Neural cell (in vitro differentiated cells): Measurements from ENCODE around the gene IFI35. TPM values are rescaled to one million over a fixed set of nuclear protein-coding genes. Genes with fewer than 3 reads are reported as not detected.
"Not testable (repeated sequence)": the region's sequence is repeated elsewhere in the genome, so short reads cannot be mapped to it uniquely, and the experiment has no call there.

Experiments used
- H2AFZ ChIP-seq: fragments of 200-600, 300-800 bp; sonication (generic), shearing (Covaris generic); 2 replicates; pipeline ENCODE4 v1.6.0; 2014; ENCODE audit warnings: low read depth, mild to moderate bottlenecking, antibody characterized with exemption, low read length, moderate library complexity
- H3F3A ChIP-seq: fragments of 200-600 bp; shearing (Covaris generic); 2 replicates; pipeline ENCODE4 v1.6.1; 2016; ENCODE audit warnings: mild to moderate bottlenecking, moderate library complexity, mixed read lengths, antibody characterized with exemption, low read length; ENCODE audit not compliant: insufficient read depth, poor library complexity, severe bottlenecking
- H3K27ac ChIP-seq: fragments of 200-600, 300-800 bp; sonication (generic), shearing (Covaris generic); 2 replicates; pipeline ENCODE4 v1.5.1; 2014; ENCODE audit warnings: mild to moderate bottlenecking, low read length, moderate library complexity
- H3K27me3 ChIP-seq: fragments of 300-800, 200-600 bp; sonication (generic), shearing (Covaris generic); 2 replicates; pipeline ENCODE4 v1.6.0; 2014; ENCODE audit warnings: mild to moderate bottlenecking, low read depth, low read length, moderate library complexity; ENCODE audit not compliant: insufficient read depth
- H3K36me3 ChIP-seq: fragments of 300-800, 200-600 bp; sonication (generic), shearing (Covaris generic); 2 replicates; pipeline ENCODE4 v1.5.1; 2014; ENCODE audit warnings: mild to moderate bottlenecking, antibody characterized with exemption, low read length, moderate library complexity; ENCODE audit not compliant: insufficient read depth
- H3K4me2 ChIP-seq: fragments of 300-800, 200-600 bp; sonication (generic), shearing (Covaris generic); 2 replicates; pipeline ENCODE4 v1.6.0; 2014; ENCODE audit warnings: mild to moderate bottlenecking, low read length
- H3K4me3 ChIP-seq: fragments of 300-800, 200-600 bp; sonication (generic), shearing (Covaris generic); 2 replicates; pipeline ENCODE4 v1.5.1; 2014; ENCODE audit warnings: mild to moderate bottlenecking, low read length, moderate library complexity
- H3K79me2 ChIP-seq: fragments of 200-600 bp; shearing (Covaris generic); replicated peaks from 2 replicates; pipeline ENCODE4 v1.6.0; 2014; ENCODE audit warnings: mild to moderate bottlenecking, low read length, moderate library complexity; ENCODE audit not compliant: insufficient read depth
- H3K9ac ChIP-seq: fragments of 300-800, 200-600 bp; sonication (generic), shearing (Covaris generic); 2 replicates; pipeline ENCODE4 v1.6.1; 2016; ENCODE audit warnings: mild to moderate bottlenecking, low read length, mixed read lengths
- H3K9me2 ChIP-seq: fragments of 200-600 bp; shearing (Covaris generic); 2 replicates; pipeline ENCODE4 v1.6.1; 2016; ENCODE audit warnings: mild to moderate bottlenecking, low read length, mixed read lengths; ENCODE audit not compliant: insufficient read depth
- H3K9me3 ChIP-seq: fragments of 200-600, 300-800 bp; sonication (generic), shearing (Covaris generic); 2 replicates; pipeline ENCODE4 v1.6.1; 2016; ENCODE audit warnings: mild to moderate bottlenecking, mixed run types, low read length, moderate library complexity, mixed read lengths
- H4K20me1 ChIP-seq: fragments of 200-600 bp; shearing (Covaris generic); 2 replicates; pipeline ENCODE4 v1.6.1; 2016; ENCODE audit warnings: mild to moderate bottlenecking, mixed run types; ENCODE audit not compliant: insufficient read depth
- EP300 ChIP-seq: fragments of 450-650 bp; conservative IDR thresholded peaks from 2 replicates; pipeline ENCODE4 v1.6.1; 2014; ENCODE audit warnings: antibody characterized with exemption, mild to moderate bottlenecking, moderate library complexity; ENCODE audit not compliant: poor library complexity, severe bottlenecking
- EZH2 ChIP-seq: fragments of 200-600, 300-800 bp; shearing (Covaris generic), sonication (generic); IDR thresholded peaks from 2 replicates; pipeline ENCODE4 v1.6.1; 2014; ENCODE audit warnings: antibody characterized with exemption, low read length, borderline replicate concordance, mild to moderate bottlenecking; ENCODE audit not compliant: insufficient read depth, poor library complexity, severe bottlenecking
- MXI1 ChIP-seq: fragments of 450-650 bp; conservative IDR thresholded peaks from 2 replicates; pipeline ENCODE4 v1.6.1; 2014; ENCODE audit warnings: antibody characterized with exemption, mild to moderate bottlenecking; ENCODE audit not compliant: poor library complexity, severe bottlenecking
- POLR2AphosphoS5 ChIP-seq: IDR thresholded peaks from 2 replicates; pipeline ENCODE4 v1.6.1; 2012
- RAD21 ChIP-seq: fragments of 450-650 bp; conservative IDR thresholded peaks from 2 replicates; pipeline ENCODE4 v1.6.1; 2014; ENCODE audit warnings: antibody characterized with exemption, mild to moderate bottlenecking, moderate library complexity
- SMC3 ChIP-seq: fragments of 450-650 bp; conservative IDR thresholded peaks from 2 replicates; pipeline ENCODE4 v1.6.1; 2014; ENCODE audit warnings: antibody characterized with exemption, mild to moderate bottlenecking, moderate library complexity; ENCODE audit not compliant: poor library complexity
- TAF1 ChIP-seq: IDR thresholded peaks from 2 replicates; pipeline ENCODE4 v1.6.1; 2012; ENCODE audit warnings: low read depth
- polyA plus RNA-seq: library from polyadenylated mRNA; depleted of rRNA; stranded (reverse); fragments of >200 nt; gene quantifications from 2 replicates; pipeline ENCODE4 v1.2.3, GENCODE V29; 2014
- TF ChIP-seq, protein P1 (sequence below): fragments of 450-650 bp; IDR thresholded peaks from 2 replicates; pipeline ENCODE4 v1.5.1; 2014; ENCODE audit warnings: antibody characterized with exemption, mild to moderate bottlenecking, moderate library complexity; ENCODE audit not compliant: poor library complexity, severe bottlenecking
- TF ChIP-seq, protein P2 (sequence below): IDR thresholded peaks from 2 replicates; pipeline ENCODE4 v1.6.1; 2012; ENCODE audit warnings: borderline replicate concordance

Gene IFI35
- polyA plus RNA-seq, 1 donor from 2014 or later: not detected

DNA sequence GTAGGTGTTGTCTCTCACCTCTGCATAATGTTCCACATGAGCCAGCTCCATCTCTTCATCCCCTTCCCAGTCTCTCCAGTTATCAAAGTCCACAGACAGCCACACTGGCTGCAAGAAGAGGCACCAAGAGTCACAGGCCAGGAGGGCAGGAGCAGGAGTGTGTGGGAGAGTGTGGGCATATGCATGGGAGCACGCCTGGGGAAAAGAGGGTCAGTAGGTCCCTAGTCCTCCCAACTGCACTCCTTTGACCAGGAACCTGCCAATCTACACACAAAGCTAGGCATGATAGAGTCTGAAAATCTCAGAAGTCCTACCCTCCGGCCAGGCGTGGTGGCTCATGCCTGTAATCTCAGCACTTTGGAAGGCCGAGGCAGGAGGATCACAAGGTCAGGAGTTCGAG, 35.0 kb upstream of the IFI35 start:
- no peak overlapping the region for H3K27ac ChIP-seq
- H3F3A ChIP-seq: no peaks in the 10 kb centered on the region
- TF ChIP-seq MXI1: no peak
- no peak for TF ChIP-seq TAF1
- no peak for TF ChIP-seq SMC3
- TF ChIP-seq EZH2: no peak
- TF ChIP-seq, protein P1, sequence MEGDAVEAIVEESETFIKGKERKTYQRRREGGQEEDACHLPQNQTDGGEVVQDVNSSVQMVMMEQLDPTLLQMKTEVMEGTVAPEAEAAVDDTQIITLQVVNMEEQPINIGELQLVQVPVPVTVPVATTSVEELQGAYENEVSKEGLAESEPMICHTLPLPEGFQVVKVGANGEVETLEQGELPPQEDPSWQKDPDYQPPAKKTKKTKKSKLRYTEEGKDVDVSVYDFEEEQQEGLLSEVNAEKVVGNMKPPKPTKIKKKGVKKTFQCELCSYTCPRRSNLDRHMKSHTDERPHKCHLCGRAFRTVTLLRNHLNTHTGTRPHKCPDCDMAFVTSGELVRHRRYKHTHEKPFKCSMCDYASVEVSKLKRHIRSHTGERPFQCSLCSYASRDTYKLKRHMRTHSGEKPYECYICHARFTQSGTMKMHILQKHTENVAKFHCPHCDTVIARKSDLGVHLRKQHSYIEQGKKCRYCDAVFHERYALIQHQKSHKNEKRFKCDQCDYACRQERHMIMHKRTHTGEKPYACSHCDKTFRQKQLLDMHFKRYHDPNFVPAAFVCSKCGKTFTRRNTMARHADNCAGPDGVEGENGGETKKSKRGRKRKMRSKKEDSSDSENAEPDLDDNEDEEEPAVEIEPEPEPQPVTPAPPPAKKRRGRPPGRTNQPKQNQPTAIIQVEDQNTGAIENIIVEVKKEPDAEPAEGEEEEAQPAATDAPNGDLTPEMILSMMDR: no peak
- no peak for TF ChIP-seq RAD21
- TF ChIP-seq POLR2AphosphoS5: no peak
- TF ChIP-seq EP300: no peak
- TF ChIP-seq, protein P2, sequence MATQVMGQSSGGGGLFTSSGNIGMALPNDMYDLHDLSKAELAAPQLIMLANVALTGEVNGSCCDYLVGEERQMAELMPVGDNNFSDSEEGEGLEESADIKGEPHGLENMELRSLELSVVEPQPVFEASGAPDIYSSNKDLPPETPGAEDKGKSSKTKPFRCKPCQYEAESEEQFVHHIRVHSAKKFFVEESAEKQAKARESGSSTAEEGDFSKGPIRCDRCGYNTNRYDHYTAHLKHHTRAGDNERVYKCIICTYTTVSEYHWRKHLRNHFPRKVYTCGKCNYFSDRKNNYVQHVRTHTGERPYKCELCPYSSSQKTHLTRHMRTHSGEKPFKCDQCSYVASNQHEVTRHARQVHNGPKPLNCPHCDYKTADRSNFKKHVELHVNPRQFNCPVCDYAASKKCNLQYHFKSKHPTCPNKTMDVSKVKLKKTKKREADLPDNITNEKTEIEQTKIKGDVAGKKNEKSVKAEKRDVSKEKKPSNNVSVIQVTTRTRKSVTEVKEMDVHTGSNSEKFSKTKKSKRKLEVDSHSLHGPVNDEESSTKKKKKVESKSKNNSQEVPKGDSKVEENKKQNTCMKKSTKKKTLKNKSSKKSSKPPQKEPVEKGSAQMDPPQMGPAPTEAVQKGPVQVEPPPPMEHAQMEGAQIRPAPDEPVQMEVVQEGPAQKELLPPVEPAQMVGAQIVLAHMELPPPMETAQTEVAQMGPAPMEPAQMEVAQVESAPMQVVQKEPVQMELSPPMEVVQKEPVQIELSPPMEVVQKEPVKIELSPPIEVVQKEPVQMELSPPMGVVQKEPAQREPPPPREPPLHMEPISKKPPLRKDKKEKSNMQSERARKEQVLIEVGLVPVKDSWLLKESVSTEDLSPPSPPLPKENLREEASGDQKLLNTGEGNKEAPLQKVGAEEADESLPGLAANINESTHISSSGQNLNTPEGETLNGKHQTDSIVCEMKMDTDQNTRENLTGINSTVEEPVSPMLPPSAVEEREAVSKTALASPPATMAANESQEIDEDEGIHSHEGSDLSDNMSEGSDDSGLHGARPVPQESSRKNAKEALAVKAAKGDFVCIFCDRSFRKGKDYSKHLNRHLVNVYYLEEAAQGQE: no peak
- no peaks in the 10 kb centered on the region for H3K9me3 ChIP-seq
- no peaks in the 10 kb centered on the region for H3K36me3 ChIP-seq
- H3K79me2 ChIP-seq: no peaks in the 10 kb centered on the region
- H2AFZ ChIP-seq: no peak overlapping the region
- H4K20me1 ChIP-seq: no peaks in the 10 kb centered on the region
- no peak overlapping the region for H3K9ac ChIP-seq
- H3K4me2 ChIP-seq: no peak overlapping the region
- no peaks in the 10 kb centered on the region for H3K9me2 ChIP-seq
- no peaks in the 10 kb centered on the region for H3K27me3 ChIP-seq
- no peak overlapping the region for H3K4me3 ChIP-seq

DNA sequence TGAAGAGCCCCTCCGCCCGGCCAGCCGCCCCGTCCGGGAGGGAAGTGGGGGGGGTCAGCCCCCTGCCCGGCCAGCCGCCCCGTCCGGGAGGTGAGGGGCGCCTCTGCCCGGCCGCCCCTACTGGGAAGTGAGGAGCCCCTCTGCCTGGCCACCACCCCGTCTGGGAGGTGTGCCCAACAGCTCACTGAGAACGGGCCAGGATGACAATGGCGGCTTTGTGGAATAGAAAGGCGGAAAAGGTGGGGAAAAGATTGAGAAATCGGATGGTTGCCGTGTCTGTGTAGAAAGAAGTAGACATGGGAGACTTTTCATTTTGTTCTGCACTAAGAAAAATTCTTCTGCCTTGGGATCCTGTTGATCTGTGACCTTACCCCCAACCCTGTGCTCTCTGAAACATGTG, 33.3 kb upstream of the IFI35 start:
- not testable (repeated sequence) for H3K79me2 ChIP-seq, H3F3A ChIP-seq, H3K27me3 ChIP-seq, H2AFZ ChIP-seq, H3K27ac ChIP-seq, H3K9me3 ChIP-seq, H3K9ac ChIP-seq, H3K4me2 ChIP-seq, H4K20me1 ChIP-seq, H3K9me2 ChIP-seq, H3K4me3 ChIP-seq, H3K36me3 ChIP-seq

DNA sequence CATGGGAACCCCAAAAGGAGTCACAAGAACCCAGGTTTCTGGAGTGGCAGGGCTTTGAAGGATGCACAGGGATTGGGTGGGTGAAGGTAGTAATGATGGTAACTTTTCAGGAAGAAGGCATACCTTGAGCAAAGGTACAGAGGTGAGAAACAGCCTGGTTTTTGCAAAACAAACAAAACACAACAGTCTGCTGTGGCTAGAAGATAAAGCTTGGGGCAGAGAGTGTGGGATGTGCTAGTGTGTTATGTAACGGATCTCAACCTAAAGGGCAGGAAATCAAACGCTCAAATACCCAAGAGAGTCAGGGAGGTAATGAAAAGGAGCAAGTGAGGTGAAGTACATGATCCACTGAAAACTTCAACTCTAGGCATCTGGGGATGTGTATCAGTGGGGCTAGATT, 31.3 kb upstream of the IFI35 start:
- H3K9me3 ChIP-seq: no peaks in the 10 kb centered on the region
- no peaks in the 10 kb centered on the region for H3K9me2 ChIP-seq
- TF ChIP-seq TAF1 (no peak), EP300 (no peak), RAD21 (no peak), SMC3 (no peak), MXI1 (no peak), EZH2 (no peak), POLR2AphosphoS5 (no peak)
- TF ChIP-seq, protein P2: no peak
- TF ChIP-seq, protein P1: no peak
- no peak overlapping the region for H3K4me2 ChIP-seq
- no peak overlapping the region for H3K9ac ChIP-seq
- H3K27ac ChIP-seq: no peak overlapping the region
- no peaks in the 10 kb centered on the region for H4K20me1 ChIP-seq
- no peak overlapping the region for H2AFZ ChIP-seq
- H3K36me3 ChIP-seq: no peaks in the 10 kb centered on the region
- peaks cover 6% of the 10 kb centered on the region for H3K79me2 ChIP-seq
- H3K4me3 ChIP-seq: no peak overlapping the region
- H3F3A ChIP-seq: no peaks in the 10 kb centered on the region
- no peaks in the 10 kb centered on the region for H3K27me3 ChIP-seq
